Measurements from ENCODE around the gene LRRC36.
"Not testable (repeated sequence)": the region's sequence is repeated elsewhere in the genome, so short reads cannot be mapped to it uniquely, and the experiment has no call there.

DNA sequence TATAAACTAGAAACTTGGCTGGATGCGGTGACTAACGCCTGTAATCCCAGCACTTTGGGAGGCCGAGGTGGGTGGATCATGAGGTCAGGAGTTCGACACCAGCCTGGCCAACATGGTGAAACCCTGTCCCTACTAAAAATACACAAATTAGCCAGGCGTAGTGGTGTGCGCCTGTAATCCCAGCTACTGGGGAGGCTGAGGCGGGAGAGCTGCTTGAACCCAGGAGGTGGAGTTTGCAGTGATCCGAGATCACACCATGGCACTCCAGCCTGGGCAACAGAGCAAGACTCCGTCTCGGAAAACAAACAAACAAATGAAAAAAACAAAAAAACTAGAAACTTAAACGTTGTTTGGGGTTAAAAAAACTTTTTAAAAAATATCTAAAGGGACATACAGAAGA, 49.4 kb downstream of the LRRC36 start:
- TF ChIP-seq, protein P1, sequence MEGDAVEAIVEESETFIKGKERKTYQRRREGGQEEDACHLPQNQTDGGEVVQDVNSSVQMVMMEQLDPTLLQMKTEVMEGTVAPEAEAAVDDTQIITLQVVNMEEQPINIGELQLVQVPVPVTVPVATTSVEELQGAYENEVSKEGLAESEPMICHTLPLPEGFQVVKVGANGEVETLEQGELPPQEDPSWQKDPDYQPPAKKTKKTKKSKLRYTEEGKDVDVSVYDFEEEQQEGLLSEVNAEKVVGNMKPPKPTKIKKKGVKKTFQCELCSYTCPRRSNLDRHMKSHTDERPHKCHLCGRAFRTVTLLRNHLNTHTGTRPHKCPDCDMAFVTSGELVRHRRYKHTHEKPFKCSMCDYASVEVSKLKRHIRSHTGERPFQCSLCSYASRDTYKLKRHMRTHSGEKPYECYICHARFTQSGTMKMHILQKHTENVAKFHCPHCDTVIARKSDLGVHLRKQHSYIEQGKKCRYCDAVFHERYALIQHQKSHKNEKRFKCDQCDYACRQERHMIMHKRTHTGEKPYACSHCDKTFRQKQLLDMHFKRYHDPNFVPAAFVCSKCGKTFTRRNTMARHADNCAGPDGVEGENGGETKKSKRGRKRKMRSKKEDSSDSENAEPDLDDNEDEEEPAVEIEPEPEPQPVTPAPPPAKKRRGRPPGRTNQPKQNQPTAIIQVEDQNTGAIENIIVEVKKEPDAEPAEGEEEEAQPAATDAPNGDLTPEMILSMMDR (IDR thresholded peaks at IDR 0.05): not testable (repeated sequence)
- TF ChIP-seq POLR2A (IDR thresholded peaks at IDR 0.05): not testable (repeated sequence)
